Subcutaneous adipose tissue (tissue), 4 donors: ENCODE measurements around the gene MYCT1. TPM values are rescaled to one million over a fixed set of nuclear protein-coding genes. Genes with fewer than 3 reads are reported as not detected.

ENCODE experiments used
- total RNA-seq, 4 donors: library from RNA; depleted of rRNA; stranded (reverse); fragments of >200 nt; gene quantifications; one replicate each; pipeline ENCODE4 v1.1.0, GENCODE V29; 2016
- TF ChIP-seq, protein P1 (sequence below): fragments of 450-650 bp; IDR thresholded peaks from one replicate; pipeline ENCODE4 v1.5.1; 2016; ENCODE audit warnings: low read depth, mild to moderate bottlenecking, control low read depth, antibody characterized with exemption, moderate library complexity

Gene MYCT1
- total RNA-seq, 4 donors from 2014 or later = 8.8 to 34.5 (median 23.7) TPM

DNA sequence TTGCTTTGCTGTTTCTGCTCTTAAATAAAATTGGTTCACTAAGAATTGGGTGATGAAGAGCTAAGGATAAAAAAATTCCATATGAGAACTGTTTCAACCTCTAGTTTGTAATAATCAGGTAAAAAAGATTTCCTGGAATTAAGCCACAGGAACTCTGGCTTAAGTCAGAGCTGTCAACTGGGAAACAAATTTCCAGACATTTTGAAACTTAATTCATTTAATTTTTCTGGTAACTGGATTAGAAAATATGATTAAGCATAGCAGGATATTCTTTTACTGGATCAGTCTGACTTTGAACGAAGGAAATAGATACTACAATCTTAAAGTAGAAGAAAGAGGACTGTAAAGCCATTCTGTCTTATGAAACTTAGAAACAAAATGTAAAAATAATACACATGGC lies 51.6 kb downstream of the MYCT1 start:
- TF ChIP-seq, protein P1, sequence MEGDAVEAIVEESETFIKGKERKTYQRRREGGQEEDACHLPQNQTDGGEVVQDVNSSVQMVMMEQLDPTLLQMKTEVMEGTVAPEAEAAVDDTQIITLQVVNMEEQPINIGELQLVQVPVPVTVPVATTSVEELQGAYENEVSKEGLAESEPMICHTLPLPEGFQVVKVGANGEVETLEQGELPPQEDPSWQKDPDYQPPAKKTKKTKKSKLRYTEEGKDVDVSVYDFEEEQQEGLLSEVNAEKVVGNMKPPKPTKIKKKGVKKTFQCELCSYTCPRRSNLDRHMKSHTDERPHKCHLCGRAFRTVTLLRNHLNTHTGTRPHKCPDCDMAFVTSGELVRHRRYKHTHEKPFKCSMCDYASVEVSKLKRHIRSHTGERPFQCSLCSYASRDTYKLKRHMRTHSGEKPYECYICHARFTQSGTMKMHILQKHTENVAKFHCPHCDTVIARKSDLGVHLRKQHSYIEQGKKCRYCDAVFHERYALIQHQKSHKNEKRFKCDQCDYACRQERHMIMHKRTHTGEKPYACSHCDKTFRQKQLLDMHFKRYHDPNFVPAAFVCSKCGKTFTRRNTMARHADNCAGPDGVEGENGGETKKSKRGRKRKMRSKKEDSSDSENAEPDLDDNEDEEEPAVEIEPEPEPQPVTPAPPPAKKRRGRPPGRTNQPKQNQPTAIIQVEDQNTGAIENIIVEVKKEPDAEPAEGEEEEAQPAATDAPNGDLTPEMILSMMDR = no peak

DNA sequence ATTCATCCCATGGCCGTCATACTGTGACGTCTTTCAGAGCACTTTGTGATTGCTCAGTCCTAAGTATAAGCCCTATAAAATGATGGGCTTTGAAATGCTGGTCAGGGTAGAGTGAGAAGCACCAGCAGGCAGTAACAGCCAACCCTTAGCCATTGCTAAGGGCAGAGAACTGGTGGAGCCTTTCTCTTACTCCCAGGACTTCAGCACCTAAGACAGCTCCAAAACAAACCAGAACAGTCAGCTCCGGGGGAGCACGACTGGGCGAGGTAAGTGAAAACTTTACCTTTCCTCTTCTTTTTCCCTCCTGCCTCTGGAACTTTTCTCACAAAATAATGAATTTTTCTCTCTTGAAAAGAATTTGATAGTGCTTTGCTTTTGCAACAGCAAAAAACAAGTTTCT lies 53.0 kb downstream of the MYCT1 start, which contains the start of gene VIP:
Gene VIP (plus strand): TSS at position 104 of the 400 bp plus-strand sequence. CDS start 1,381 bp downstream, outside the sequence.
- TF ChIP-seq, protein P1 = no peak

DNA sequence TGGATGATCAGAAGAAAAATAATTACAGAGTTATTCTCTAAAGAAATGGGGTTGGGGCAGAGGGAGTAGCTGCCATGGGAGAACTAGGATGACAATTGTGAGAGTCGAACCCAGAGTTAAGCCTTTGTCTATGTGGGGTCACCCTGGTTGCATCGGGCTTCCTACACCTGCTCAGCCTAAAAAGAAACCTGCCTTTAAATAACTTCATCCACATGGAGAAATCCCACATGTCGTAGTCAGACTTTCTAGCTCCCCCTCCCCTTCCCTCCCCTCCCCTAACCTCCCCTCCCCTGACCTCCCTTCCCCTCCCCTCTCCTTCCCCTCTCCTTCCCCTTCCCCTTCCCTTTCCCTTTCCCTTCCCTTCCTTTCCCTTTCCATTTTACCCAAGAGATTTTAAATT lies 67.6 kb downstream of the MYCT1 start:
- TF ChIP-seq, protein P1 = no peak

DNA sequence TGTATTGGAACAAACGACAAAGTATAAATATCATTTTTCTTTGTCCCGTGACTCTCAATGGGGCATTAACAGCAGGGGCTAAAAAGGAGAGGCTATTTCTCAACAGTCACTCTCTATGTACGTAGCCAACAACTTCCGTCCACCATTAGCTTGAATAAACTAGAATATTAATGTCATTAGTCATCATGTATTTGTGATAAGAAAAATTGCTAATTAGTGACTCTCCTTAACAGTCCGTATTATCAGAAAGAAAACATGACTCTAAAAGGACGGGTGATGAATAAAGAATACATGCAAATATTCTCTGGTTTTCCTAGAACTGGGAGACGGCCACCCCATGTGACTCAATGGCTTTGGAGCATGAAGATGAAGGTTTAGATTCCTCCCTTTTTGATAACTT lies 71.5 kb downstream of the MYCT1 start:
- TF ChIP-seq, protein P1 = no peak

DNA sequence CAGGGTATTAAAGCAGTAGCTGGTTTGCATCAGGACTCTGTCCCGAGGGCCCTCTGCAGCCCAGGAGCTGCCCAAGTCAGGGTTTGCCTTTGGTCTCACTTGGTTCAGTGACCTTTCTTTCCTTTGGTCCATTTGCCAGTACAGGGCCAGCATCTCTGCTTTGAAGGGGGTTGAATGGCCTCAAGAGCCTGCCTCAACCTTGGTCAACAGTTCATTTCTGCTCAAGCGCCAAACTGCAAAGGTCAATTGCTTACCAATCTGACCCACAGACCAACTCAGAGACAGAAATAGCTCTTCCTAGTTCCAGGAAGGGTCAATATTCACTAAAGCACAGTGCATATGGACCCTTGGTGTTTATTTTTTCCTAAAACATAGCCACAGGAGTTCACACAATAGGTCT lies 72.3 kb downstream of the MYCT1 start:
- TF ChIP-seq, protein P1 = no peak

DNA sequence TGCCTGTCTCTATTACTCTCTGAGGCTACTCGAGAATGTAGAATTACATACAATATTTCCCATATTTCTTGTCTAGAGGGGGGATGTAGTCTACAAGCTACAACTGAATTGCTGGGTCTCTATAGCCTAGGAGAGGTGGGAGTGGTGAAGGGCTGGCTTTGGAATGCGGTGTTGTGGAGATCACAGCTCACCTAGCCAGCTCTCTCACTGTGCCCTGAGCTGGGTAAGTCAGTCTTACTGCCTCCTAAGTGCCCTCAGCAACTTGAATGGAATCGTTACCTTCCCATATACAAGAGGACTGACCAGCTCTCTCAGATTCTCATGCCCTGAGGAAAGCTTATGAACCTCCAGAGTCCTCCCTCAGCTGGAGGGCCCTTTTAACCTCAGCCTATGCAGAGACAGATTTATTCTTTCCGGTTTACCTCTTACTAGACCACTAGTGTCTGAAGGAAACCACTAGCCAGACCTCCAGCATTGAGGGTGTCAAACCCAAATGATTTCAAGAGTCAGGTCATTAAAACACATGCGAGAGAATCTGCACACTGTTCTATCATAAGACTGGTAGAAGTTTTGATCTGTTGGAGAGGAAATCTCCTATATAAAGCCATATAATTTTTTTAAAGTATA lies 73.5 kb downstream of the MYCT1 start:
- TF ChIP-seq, protein P1 = no peak

Other genes with a start within 250 kb of the MYCT1 start
- 100 to 1,000 TPM in 2 of 4 donors, 10 to 100 TPM in 2; 85.5 to 173 (median 111) TPM for gene SYNE1, start 60.5 kb upstream of the MYCT1 start, total RNA-seq
- gene VIP, start 52.9 kb downstream of the MYCT1 start, total RNA-seq = 1 to 10 TPM in 2 of 4 donors, under 1 TPM in 2; 0.34 to 4.9 (median 1.9) TPM